HG03558 (cell line): Measurements from ENCODE around the gene DLGAP1.
"Not testable (repeated sequence)": the region's sequence is repeated elsewhere in the genome, so short reads cannot be mapped to it uniquely, and the experiment has no call there.

Experiments
- ATAC-seq: cut with Tn5 transposase; IDR thresholded peaks from one replicate; pipeline ENCODE4 v1.9.1; 2021; ENCODE audit warnings: moderate number of reproducible peaks; ENCODE audit not compliant: unreplicated experiment; ENCODE audit errors: extremely low read depth

The DLGAP1 gene

DNA sequence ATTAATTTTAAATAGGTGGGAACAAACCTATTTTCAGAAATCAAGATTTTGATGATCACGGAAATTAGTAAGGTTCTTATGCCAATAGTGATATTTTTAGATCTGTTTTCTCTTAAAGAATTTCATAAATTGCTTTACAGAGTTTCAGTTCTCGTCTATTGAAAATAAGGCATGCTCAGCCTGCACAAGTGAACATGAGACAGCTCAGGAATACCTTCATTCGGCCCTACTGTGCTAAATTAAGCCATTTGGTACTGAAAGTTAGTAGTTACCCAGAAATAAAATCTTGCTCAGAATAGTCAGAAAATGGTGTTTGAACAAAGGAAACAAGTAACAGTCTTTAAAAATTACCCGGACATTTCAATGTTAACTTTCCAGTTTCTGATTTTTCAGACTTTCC, 60.4 kb downstream of the DLGAP1 start:
- no peak for ATAC-seq

DNA sequence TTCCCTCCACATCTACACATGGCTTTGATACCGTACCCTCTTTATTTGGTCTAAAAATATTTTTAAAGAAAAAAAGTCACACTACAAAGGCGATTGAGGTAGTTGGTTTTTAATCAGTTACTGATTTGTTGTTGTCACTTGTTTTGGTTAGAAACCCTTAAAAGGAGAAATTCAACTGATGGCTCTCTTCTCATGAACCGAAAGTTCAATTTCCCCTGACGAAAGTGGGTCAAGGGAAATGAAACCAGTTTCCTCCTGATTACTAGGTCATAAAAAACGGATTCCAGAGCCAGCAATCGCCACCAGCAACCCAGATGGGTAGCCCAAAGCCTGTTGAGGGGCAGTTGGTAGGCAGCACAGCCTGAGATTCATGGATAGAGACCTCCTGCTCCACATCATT, 63.2 kb downstream of the DLGAP1 start:
- ATAC-seq = no peak

DNA sequence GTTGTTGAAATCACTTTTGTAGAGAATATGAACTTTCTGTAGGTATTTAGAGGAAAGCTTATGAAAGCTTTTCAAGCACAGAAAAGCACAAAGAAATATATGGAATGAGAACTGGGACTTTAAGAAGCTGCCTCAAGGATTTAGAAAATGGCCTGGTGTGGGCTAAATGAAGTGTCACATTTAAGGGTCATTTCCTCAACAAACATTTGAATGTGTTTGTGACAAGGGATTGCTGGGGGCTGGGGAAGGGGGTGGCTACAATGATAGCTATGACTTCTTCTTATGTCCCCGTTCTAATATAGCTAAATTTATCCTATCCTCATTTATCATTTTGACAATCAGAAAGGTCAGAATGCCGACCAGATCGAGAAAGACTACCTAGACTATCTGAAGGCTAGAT, 69.2 kb downstream of the DLGAP1 start:
- no peak for ATAC-seq

DNA sequence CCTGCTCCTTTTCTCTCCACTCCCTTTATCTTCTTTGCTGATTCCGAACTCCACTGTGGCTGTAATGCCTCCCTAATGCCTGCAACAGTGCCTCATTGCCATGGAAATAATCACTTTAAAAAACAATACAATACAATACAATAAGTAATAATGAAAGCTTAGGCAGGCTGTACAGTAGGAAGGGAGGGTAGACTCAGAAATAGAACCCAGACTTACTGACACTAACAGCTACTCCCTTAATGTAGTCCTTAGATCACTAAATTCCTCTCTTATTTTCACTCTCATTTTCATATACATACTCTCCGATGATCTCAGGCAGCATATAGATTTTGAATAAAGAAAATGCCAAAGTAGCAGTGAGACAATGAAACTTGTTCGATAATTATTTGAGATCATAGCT, 70.2 kb downstream of the DLGAP1 start:
- ATAC-seq = no peak

DNA sequence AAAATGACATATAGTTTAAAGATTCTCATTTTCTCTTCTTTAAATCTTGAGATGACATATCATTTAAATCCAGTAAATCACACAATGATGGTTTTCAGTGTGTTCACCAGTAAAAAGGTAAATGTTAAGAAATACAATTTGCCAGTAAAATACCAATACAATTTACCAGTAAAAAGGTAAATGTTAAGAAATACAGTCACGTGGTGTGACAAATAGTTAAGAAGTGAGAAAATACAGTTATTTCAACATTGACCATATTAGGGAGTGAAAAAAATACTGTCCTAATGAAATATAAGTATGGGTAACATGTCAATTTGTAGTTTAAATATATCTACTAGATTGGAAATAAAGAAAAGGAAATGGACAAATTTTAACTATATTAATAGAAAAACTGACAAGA, 80.5 kb downstream of the DLGAP1 start:
- ATAC-seq = no peak

DNA sequence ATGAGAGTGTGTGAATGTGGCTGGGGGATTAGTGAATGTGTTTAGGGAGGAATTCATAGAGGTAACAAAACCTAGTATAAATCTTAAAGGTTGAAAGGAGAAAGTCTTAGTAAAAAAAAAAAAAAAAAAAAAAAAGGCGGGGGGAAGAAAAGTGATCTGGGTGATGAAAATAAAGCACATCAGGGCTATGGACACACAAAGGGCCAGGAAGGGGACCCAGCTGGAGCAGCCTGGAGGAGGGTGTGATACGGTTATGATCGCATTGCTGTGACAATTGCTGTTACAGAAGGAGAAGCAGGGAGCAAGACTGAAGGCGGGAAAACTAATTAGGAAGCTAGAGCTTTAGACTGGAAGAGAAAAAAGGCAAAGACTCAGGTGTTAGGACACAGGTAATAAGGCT, 85.4 kb downstream of the DLGAP1 start:
- no peak for ATAC-seq

DNA sequence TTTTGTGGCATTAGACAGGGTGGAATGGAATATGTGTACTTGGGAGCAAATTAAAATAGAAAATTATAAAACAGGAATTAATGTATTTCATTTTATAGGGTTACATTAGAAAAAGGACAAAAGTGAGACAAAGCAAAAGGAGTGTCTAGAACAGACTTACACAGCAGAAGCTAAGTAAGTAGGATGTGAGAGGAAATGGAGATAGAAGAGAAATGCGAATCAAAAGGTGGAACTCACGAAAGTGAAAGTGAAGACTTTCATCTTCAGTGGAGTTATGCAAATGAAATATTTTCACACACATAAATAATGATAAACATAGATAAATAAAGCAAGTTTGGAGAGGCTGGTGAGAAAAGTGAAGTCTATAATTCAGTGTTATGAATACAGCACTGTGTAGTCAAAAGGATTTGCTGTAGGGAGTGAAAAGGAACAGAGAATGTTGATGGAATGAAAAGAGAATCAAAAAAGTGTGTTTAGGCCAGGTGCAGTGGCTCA, 94.8 kb downstream of the DLGAP1 start:
- ATAC-seq = no peak

DNA sequence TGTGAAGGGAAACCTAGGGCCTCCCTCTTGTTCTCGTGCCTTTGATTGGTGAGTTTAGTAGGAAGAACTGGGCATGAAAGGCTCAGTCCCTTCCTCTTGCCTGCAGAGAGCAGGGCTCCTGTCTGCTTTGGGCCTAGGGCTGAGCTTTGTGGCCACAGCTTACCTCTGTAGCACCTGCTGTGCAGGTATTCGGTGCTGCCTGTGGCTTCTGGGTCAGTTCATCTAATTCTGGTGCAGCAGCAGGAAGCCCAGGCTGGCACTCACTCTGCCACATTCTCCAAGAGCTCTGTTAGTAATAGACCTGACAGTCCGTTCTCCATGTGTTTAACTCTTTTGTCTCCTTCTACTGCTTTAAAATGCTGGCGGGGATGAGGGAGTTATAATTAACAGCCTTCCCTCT, 96.5 kb downstream of the DLGAP1 start:
- no peak for ATAC-seq

DNA sequence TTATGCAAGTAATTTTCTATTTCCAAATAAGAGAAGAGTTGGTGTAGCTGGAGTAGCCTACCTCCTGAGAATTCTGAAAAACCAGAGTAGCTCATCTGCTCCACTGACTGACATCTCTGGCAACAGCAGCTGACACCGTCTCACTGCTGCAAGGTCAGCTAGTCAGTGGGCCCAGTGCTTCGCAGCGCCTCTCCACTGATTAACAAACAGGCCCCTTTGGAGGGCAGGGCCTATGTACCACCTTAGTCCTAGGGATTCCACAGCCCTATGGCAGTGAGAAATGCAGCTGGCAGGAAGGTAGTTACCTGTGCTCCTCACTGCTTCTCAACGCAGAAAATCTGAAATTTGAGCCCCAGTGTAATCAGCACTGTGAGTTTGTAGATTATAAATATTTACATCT, 97.5 kb downstream of the DLGAP1 start:
- ATAC-seq = no peak

DNA sequence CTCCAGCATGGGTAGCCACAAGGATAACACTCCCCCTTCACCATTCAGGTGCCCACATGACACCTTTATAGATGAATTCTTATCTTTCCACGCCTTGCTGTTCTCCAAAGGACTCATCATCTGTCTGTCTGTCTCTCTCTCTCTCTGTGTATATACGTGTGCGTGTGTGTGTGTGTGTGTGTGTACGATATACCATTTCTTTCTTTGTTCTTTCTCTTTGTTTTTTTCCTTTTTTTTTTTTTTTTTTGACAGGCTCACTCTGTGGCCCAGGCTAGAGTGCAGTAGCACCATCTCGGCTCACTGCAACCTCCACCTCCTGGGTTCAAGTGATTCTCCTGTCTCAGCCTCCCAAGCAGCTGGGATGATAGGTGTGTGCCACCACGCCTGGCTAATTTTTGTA, 98.2 kb downstream of the DLGAP1 start:
- no peak for ATAC-seq

DNA sequence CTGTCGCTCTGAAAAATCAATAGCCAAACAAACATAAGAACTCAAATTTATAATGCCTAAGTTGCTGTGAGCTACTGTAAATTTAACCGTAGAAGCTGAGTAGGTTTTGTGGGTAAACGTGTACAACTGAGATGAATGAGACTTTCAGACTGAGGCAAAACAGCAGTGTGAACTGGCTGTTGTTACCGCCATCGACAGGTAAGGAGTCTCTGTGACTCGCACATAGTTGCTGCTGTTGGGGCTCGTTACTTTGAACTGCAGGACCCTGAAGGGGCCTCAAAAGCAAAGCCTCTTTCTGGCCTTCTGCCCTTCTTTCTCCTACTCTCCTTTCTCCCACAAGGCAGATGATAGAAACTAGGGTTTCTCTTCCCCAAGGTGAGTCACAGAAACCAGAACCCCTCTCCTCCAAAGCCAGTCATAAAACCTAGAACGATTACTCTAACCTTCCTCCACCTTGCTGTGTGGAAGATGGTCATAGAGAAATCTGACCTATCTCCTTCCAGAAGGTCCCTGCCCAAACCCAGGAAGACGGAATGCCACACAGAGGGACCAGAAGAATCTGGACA, 101.2 kb downstream of the DLGAP1 start:
- no peak for ATAC-seq

DNA sequence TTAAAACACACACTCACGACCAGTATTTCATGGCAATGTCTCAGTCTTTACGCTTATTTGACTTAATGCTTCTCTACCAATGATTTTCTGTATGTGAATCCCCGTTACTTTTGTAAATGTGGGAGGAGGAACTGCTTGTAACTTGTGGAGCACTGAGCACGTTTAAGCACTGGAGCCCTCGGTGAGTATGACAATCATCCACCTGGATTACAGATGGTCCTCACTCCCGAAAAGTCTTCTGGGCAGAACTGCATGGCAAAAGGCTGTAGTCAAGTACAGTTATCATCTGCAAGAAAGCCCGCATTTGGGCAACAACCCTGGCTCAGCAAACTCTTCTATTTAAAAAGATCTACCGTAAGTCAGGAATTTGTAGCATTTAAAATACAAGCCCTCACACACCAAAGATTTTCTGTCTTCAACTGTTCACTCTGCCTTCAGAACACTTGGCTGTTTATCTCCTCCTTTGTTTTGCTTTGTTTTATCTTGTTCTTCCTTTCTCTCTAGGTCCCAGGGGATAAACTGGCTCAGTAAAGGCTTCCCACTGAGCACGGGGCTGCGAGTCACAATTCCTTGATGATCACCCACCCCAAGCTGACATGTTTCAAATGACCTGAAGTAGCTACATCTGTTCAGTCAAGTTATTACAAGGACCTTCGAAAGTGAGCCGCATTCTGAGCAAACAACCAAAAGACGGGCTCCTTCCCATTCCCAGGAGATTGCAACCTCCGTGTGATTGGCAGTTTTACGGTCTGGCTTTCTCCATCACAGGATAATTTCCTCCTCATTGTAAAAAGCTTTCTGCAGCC, 102.2 kb downstream of the DLGAP1 start:
- ATAC-seq = no peak

DNA sequence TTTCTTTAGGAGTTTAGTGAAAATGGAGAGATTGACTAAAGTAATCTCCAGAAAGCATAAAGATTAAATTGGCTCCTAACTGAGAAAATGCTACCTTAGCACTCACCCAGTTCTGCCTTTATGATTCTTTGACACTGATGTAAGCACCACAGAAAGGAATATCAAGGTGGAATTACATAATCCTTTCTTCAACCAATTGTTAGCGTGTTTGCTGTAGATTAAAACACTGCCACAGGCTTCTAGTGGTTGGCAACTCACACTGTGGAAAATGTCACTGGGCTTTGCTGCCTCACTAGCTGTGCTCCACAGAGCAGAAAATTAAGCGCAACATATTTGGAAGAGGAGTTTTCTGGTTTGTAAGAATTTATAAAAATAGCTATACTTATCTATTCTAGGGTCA, 104.1 kb downstream of the DLGAP1 start:
- ATAC-seq = no peak

DNA sequence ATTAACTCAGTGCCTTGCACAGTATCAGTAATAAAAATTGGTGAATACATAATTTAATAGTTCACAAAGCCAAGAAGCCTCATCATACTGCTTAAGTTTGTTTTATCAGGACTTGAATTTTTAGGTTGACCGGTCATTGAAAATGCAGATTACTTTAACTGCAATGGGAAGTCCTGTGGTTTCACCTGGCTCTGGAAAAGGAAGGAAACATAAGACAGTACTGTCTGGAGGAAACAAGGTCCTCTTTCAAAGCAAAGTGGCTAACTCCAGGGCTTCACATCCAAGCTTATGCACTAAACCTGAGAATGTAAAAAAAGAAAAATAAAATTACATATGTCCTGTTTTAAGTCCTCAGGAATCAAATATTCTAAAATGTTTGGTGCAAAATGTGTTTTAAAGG, 119.7 kb downstream of the DLGAP1 start:
- no peak for ATAC-seq

DNA sequence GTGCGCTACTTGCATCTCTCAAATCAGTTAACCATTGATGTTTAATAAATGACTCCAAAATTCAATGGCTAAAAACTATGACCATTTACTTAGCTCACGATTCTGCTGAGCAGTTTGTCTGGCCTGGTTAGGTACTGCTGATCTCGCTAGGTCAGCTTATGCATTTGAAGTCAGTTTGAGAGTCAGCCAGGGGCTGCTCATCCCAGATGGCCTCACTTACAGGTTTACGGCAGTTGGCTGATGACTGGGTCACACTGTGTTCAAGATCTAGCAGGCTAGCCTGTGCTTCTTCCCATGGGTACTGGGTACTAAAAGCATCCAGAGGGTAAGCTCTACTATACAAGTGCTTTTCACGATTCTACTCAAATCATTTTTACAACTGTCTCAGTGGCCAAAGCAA, 122.1 kb downstream of the DLGAP1 start:
- no peak for ATAC-seq

DNA sequence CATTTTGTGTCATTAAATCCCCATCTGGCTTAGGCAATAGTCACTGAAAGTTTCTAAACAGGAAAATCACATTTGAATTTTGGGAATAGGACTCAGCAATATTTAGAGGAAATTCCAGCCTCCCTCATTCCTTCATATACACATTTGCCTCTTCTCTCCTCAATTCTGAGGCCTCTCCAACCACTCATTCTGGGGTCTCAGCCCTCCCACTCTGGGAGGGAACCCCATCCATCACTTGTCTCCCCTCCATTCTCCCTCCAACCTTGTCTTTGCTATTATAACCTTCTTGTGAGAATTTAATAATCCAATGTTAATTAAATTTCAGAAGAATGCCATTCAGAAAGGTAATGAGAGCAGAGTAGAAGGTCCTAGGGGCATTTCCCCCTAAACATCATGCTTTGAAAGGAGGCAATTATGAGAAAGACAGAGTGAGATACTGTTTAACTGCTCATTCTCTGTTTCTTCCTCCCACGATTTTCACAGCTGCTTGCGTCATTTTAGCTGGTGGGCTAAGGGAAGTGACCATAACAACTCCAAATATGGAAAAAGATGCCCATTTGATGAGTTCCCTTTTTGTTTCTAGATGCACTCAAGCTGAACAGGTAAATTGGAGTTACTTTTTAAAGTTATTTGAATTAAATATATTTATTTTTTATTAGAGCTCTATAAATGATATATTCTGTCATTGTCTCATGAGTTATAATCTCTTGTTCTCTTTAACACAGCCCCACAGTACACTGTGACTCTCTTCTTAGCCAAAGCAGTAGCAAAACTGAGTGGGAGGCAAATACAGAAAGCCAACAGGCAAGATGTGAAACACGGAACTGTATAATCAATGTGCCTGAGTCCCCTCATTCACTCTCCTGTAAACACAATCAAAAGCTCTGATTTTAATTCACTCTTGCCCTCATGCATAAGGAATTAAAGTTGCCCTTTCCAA, 135.1 kb downstream of the DLGAP1 start:
- ATAC-seq = no peak

DNA sequence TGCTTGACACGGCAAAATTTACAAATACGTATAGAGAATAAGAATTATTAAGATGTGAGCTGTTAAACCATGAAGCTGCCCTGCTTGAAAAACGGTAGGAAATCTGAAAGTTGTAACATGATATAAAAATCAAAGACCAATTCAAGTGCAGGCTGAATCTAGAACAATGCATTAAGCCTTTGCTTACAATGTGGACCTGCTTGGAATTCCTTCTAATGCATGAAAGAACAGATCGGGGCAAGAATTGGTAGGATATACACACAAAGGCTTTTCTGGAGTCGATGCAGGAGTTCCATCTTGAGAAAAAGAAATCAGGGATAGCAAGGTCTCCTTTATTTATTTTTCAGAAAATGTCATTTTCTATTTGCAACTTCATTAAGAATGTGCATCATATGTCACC, 136.8 kb downstream of the DLGAP1 start:
- no peak for ATAC-seq

DNA sequence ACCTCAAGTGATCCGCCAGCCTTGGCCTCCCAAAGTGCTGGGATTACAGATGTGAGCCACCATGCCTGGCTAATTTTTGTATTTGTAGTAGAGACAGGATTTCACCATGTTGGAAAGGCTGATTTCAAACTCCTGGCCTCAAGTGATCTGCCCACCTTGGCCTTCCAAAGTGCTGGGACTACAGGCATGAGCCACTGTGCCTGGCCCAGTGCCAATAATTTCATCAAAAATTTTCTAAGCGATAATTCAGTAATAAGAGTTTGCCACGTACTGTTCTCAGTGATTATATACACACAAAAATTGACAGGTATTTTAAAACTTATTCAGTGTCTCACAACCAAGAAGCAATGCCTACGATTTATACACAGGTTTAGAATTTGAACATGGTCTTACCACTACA, 143.2 kb downstream of the DLGAP1 start:
- not testable (repeated sequence) for ATAC-seq

DNA sequence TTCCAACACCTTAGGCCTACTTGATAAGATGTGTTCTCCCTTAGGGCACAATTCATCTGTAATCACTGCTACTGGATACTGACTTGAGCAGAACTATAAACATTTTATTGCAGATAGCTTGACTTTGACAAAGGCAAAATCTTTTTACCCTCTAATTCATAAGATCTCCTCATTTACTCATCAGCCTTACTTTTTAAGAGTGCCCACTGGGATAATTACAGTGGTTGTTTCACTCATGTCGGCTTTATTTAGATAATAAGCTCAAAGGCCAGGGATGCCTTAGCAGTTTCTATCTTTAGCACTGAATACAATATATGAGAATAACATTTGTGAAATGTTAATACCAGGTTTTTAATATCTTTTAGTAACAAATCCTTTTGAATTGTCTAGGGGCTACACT, 144.0 kb downstream of the DLGAP1 start:
- ATAC-seq = no peak

DNA sequence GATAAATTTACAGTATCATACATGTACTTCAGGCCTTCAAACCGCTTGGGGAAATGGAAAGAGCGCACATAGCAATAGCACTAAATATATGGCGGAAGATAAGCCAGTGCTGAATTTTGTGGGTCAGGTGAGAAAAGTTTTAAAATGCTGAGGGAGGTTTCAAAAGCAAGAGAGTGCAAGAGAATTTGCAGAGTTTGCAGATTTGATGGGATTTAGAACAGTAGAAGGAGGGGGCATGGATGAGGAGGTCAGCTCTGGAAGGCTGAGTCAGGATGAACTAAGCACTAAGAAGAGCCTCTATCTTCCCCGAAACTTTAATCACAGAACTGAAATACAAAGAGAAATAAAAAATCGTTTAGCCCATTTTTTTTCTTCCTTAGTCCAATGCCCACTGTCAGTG, 145.9 kb downstream of the DLGAP1 start:
- ATAC-seq = no peak

DNA sequence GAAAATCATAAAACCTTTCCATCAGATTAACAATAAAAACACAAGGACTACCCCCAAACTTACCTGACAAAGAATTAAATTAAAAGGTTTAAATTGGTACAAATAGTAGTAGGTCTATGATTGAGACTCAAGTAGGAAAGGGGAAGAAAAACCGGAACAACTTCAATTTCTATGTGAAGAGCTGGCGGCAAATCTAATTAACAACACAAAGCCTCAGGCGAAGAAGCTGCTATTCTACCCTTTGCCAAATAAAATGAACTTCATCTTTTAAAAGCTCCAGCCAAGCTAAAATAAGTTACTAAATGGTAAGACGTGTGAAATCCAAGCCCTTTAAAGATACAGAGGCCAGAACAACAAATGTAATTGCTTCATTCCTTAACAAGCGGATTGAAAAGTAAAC, 146.5 kb downstream of the DLGAP1 start:
- no peak for ATAC-seq
